DOHH2 (cell line): Measurements from ENCODE around the gene PMP22.

Experiments
- H3F3A ChIP-seq: fragments of 200-600 bp; sonication (generic), shearing (Covaris generic); 2 replicates; pipeline ENCODE4 v1.6.0; 2016; ENCODE audit warnings: antibody characterized with exemption, mild to moderate bottlenecking; ENCODE audit not compliant: control insufficient read depth, insufficient read depth
- H3K27ac ChIP-seq: fragments of 200-600 bp; sonication (generic); 2 replicates; pipeline ENCODE4 v1.5.1; 2014; ENCODE audit warnings: low read depth, mild to moderate bottlenecking, low read length, moderate library complexity
- H3K27me3 ChIP-seq: fragments of 200-600 bp; sonication (generic); 2 replicates; pipeline ENCODE4 v1.6.1; 2014; ENCODE audit warnings: mild to moderate bottlenecking, low read length, mixed read lengths; ENCODE audit not compliant: control insufficient read depth
- H3K36me3 ChIP-seq: fragments of 200-600 bp; sonication (generic); 2 replicates; pipeline ENCODE4 v1.6.1; 2014; ENCODE audit warnings: mild to moderate bottlenecking, low read length, moderate library complexity, mixed read lengths; ENCODE audit not compliant: control insufficient read depth
- H3K4me1 ChIP-seq: fragments of 200-600 bp; sonication (generic); 2 replicates; pipeline ENCODE4 v1.6.1; 2014; ENCODE audit warnings: mild to moderate bottlenecking, low read length, mixed read lengths; ENCODE audit not compliant: control insufficient read depth
- H3K4me2 ChIP-seq: fragments of 200-600 bp; sonication (generic); 2 replicates; pipeline ENCODE4 v1.6.0; 2014; ENCODE audit warnings: mild to moderate bottlenecking, low read length, moderate library complexity
- H3K4me3 ChIP-seq: fragments of 200-600 bp; sonication (generic); 2 replicates; pipeline ENCODE4 v1.5.1; 2014; ENCODE audit warnings: mild to moderate bottlenecking, low read length, mixed read lengths
- H3K79me2 ChIP-seq: fragments of 200-600 bp; sonication (generic); 2 replicates; pipeline ENCODE4 v1.6.1; 2014; ENCODE audit warnings: mild to moderate bottlenecking, low read length, mixed read lengths; ENCODE audit not compliant: control insufficient read depth
- H3K9me2 ChIP-seq: fragments of 200-600 bp; sonication (generic); replicated peaks from 2 replicates; pipeline ENCODE4 v1.6.1; 2014; ENCODE audit warnings: mild to moderate bottlenecking, low read length, mixed read lengths; ENCODE audit not compliant: control insufficient read depth
- H3K9me3 ChIP-seq: fragments of 200-600 bp; sonication (generic); 2 replicates; pipeline ENCODE4 v1.6.1; 2014; ENCODE audit warnings: antibody characterized with exemption, low read length, mixed read lengths; ENCODE audit not compliant: control insufficient read depth, insufficient read depth
- H4K20me1 ChIP-seq: fragments of 200-600 bp; sonication (generic); 2 replicates; pipeline ENCODE4 v1.6.0; 2014; ENCODE audit warnings: low read depth, mild to moderate bottlenecking, antibody characterized with exemption, low read length, moderate library complexity; ENCODE audit not compliant: control insufficient read depth, insufficient read depth
- EZH2phosphoT487 ChIP-seq: fragments of 200-600 bp; sonication (generic); IDR thresholded peaks from 2 replicates; pipeline ENCODE4 v1.6.1; 2017; ENCODE audit warnings: borderline replicate concordance, mild to moderate bottlenecking, antibody characterized with exemption, low read length, moderate library complexity, mixed read lengths
- TF ChIP-seq, protein P1 (sequence below): fragments of 200-600 bp; sonication (generic); IDR thresholded peaks from one replicate; pipeline ENCODE4 v1.5.1; 2014; ENCODE audit warnings: antibody characterized with exemption, mild to moderate bottlenecking, low read depth, low read length; ENCODE audit not compliant: poor library complexity, severe bottlenecking

Gene PMP22

DNA sequence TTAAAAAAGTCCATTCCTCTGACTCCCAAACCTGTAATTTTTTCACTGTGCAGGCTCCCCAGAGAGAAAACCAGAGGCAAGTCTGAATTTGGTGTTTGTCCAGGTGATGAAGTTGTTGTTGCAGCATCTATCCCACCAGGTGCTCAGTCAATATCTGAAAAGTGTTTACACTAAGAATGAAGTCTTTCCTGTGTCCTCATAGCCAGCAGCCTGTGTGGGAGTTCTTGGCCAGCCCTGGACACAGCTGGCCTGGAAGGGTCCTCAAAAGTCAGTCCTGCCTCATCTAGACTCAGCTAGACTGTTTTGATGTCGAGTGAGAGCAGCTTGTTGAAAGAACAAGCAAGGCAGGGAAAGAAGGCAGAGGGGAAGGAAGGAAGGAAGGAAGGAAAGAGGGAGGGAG, 3.3 kb upstream of the PMP22 start:
- H4K20me1 ChIP-seq, result no peaks in the 10 kb centered on the region
- H3K4me3 ChIP-seq, result no peak overlapping the region
- H3K4me2 ChIP-seq, result no peak overlapping the region
- no peaks in the 10 kb centered on the region for H3K36me3 ChIP-seq
- no peaks in the 10 kb centered on the region for H3K9me2 ChIP-seq
- no peaks in the 10 kb centered on the region for H3F3A ChIP-seq
- H3K4me1 ChIP-seq, result no peaks in the 10 kb centered on the region
- H3K79me2 ChIP-seq, result no peaks in the 10 kb centered on the region
- TF ChIP-seq EZH2phosphoT487, result no peak
- TF ChIP-seq, protein P1, sequence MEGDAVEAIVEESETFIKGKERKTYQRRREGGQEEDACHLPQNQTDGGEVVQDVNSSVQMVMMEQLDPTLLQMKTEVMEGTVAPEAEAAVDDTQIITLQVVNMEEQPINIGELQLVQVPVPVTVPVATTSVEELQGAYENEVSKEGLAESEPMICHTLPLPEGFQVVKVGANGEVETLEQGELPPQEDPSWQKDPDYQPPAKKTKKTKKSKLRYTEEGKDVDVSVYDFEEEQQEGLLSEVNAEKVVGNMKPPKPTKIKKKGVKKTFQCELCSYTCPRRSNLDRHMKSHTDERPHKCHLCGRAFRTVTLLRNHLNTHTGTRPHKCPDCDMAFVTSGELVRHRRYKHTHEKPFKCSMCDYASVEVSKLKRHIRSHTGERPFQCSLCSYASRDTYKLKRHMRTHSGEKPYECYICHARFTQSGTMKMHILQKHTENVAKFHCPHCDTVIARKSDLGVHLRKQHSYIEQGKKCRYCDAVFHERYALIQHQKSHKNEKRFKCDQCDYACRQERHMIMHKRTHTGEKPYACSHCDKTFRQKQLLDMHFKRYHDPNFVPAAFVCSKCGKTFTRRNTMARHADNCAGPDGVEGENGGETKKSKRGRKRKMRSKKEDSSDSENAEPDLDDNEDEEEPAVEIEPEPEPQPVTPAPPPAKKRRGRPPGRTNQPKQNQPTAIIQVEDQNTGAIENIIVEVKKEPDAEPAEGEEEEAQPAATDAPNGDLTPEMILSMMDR, result no peak
- H3K27ac ChIP-seq, result no peak overlapping the region
- no peaks in the 10 kb centered on the region for H3K9me3 ChIP-seq
- no peaks in the 10 kb centered on the region for H3K27me3 ChIP-seq

- no peaks in the 10 kb centered on the region for H3K9me3 ChIP-seq
- H3K4me1 ChIP-seq, result no peaks in the 10 kb centered on the region
- H3K4me3 ChIP-seq, result no peak overlapping the region
- no peaks in the 10 kb centered on the region for H3K79me2 ChIP-seq
- no peaks in the 10 kb centered on the region for H3K9me2 ChIP-seq
- H3K36me3 ChIP-seq, result no peaks in the 10 kb centered on the region
- no peaks in the 10 kb centered on the region for H4K20me1 ChIP-seq
- H3K27ac ChIP-seq, result no peak overlapping the region
- TF ChIP-seq, protein P1, result no peak
- no peak for TF ChIP-seq EZH2phosphoT487
- no peak overlapping the region for H3K4me2 ChIP-seq
- H3K27me3 ChIP-seq, result no peaks in the 10 kb centered on the region
- no peaks in the 10 kb centered on the region for H3F3A ChIP-seq
Measured at GRCh38 chr17:15267996-15268395, 2.9 kb upstream of the PMP22 start.

GRCh38 chr17:15266325-15267125, 1.4 kb upstream of the PMP22 start:
- H3K4me3 ChIP-seq, result no peak overlapping the region
- H3K9me3 ChIP-seq, result no peaks in the 10 kb centered on the region
- no peaks in the 10 kb centered on the region; the same call in 1 of the 2 replicates for H3K27me3 ChIP-seq
- H3K4me2 ChIP-seq, result no peak overlapping the region
- H3K27ac ChIP-seq, result no peak overlapping the region
- no peaks in the 10 kb centered on the region for H3F3A ChIP-seq
- H3K79me2 ChIP-seq, result no peaks in the 10 kb centered on the region
- H3K9me2 ChIP-seq, result no peaks in the 10 kb centered on the region
- no peaks in the 10 kb centered on the region for H3K36me3 ChIP-seq
- H4K20me1 ChIP-seq, result no peaks in the 10 kb centered on the region
- H3K4me1 ChIP-seq, result no peaks in the 10 kb centered on the region
- TF ChIP-seq, protein P1, result no peak
- TF ChIP-seq EZH2phosphoT487, result no peak
